ENCODE data around the gene SLC7A6OS.

The SLC7A6OS gene

GRCh38 chr16:68356249-68356918 lies 45.6 kb upstream of the SLC7A6OS start:
- in situ Hi-C loops (cut with HindIII; ENCODE audit: low sequenced_read_pairs): no loop called here
- no peak for TF ChIP-seq CTCF (IDR thresholded peaks at IDR 0.05; ENCODE audit: low read depth, low read length, missing control alignments)
- no peak overlapping the region for H3K4me3 ChIP-seq (ENCODE audit: low read depth, low read length)
- no peak for DNase-seq (ENCODE audit: low read depth)

DNA sequence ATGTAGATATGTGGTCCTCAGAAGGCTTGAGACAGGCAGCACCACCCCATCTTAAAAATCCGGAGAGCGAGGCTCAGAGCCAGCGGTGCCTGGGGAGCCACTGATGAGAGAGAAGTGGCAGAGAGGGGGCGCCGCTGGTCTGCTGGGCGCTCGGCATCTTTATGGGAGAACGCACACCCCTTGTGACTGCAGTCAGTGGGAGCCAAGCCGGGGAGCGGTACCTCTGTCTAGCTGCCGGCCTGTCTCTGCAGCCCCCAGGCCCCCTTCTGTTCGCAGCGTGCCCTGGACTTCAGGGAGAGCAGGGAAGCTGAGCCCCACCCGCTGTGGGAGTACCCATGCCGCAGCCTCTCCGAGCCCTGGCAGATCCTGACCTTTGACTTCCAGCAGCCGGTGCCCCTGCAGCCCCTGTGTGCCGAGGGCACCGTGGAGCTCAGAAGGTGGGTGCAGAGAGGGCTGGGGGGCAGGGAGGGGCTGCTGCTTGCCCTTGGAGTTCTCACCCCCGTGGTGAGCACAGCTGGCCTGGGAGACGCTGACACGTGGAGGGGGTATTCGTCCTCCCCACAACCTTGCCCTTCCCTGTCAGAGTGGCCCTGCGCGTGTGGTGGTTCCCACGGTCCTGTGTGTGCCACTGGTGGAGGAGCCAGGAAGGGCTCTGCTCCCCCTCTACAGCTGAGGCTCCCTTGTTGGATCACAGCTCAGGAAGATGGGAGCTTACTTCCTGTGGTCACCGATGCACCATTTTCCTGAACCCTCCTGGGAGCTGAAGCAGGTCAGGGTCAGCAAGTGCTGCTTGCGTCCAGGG lies 44.9 kb upstream of the SLC7A6OS start:
- TF ChIP-seq CTCF (IDR thresholded peaks at IDR 0.05; ENCODE audit: low read depth, low read length, missing control alignments): no peak
- in situ Hi-C loops (cut with HindIII; ENCODE audit: low sequenced_read_pairs): no loop called here
- no peak overlapping the region for H3K4me3 ChIP-seq (ENCODE audit: low read depth, low read length)
- no peak for DNase-seq (ENCODE audit: low read depth)

DNA sequence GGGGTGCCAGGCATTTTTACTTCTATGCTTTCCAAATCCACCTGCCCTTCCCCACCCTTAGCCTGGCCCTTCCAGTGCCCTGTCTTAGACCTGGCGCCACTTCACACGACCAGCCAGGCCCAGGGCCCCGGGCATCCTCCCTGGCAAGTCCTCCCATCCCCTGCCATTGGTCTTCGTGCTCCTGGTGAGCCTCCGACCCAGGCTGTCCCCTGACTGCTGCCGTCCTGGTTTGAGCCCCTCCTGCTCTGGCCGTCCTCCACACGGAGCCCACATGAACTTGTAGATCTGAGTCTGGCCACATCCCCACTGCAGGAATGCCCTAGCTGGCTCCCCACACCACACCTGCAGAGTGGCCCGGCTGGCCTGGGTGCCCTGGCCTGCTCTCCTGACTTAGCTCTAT lies 44.1 kb upstream of the SLC7A6OS start:
- no peak for TF ChIP-seq CTCF (IDR thresholded peaks at IDR 0.05; ENCODE audit: low read depth, low read length, missing control alignments)
- in situ Hi-C loops (cut with HindIII; ENCODE audit: low sequenced_read_pairs): no loop called here
- no peak for DNase-seq (ENCODE audit: low read depth)
- H3K4me3 ChIP-seq (ENCODE audit: low read depth, low read length): no peak overlapping the region

- H3K4me3 ChIP-seq (ENCODE audit: low read depth, low read length): no peak overlapping the region
- TF ChIP-seq CTCF (IDR thresholded peaks at IDR 0.05; ENCODE audit: low read depth, low read length, missing control alignments): no peak
- in situ Hi-C loops (cut with HindIII; ENCODE audit: low sequenced_read_pairs): no loop called here
- DNase-seq (ENCODE audit: low read depth): no peak
These were observed 42.6 kb upstream of the SLC7A6OS start for GRCh38 chr16:68353366-68353765.

GRCh38 chr16:68351991-68352431 lies 41.3 kb upstream of the SLC7A6OS start:
- in situ Hi-C loops (cut with HindIII; ENCODE audit: low sequenced_read_pairs): no loop called here
- no peak overlapping the region for H3K4me3 ChIP-seq (ENCODE audit: low read depth, low read length)
- TF ChIP-seq CTCF (IDR thresholded peaks at IDR 0.05; ENCODE audit: low read depth, low read length, missing control alignments): no peak
- no peak for DNase-seq (ENCODE audit: low read depth)

DNA sequence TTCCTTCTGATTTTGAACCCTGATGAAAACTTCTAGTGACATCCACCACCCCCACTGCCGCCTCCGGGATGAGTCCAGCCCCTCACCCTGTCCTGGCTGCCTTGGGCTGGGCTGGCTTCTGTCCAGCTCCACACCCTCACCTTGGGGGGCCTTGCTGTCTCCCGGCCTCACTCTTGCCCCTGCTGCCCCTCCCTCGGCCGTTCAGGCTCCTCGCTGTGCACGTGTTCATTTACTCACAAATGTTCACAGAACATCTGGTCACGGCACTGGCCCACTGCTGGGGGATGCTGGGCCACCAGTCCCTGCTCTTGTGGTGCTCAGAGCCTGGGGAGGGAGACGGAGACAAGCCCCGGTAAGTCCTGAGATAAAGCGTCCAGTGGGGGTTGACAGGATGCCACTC lies 40.7 kb upstream of the SLC7A6OS start:
- in situ Hi-C loops (cut with HindIII; ENCODE audit: low sequenced_read_pairs): no loop called here
- TF ChIP-seq CTCF (IDR thresholded peaks at IDR 0.05; ENCODE audit: low read depth, low read length, missing control alignments): no peak
- no peak overlapping the region for H3K4me3 ChIP-seq (ENCODE audit: low read depth, low read length)
- DNase-seq (ENCODE audit: low read depth): no peak

Data from astrocyte of the cerebellum (primary cell).